ENCODE results near the gene COL6A3.
A peak's percentile ranks its signal among the peaks of the same experiment; 100 is the strongest.

The COL6A3 gene

GRCh38 chr2:237298151-237299118 lies 115.5 kb downstream of the COL6A3 start:
- DNase-seq (ENCODE audit: low read depth in 3 of 3, low spot score in 1 of 3): no peak

DNA sequence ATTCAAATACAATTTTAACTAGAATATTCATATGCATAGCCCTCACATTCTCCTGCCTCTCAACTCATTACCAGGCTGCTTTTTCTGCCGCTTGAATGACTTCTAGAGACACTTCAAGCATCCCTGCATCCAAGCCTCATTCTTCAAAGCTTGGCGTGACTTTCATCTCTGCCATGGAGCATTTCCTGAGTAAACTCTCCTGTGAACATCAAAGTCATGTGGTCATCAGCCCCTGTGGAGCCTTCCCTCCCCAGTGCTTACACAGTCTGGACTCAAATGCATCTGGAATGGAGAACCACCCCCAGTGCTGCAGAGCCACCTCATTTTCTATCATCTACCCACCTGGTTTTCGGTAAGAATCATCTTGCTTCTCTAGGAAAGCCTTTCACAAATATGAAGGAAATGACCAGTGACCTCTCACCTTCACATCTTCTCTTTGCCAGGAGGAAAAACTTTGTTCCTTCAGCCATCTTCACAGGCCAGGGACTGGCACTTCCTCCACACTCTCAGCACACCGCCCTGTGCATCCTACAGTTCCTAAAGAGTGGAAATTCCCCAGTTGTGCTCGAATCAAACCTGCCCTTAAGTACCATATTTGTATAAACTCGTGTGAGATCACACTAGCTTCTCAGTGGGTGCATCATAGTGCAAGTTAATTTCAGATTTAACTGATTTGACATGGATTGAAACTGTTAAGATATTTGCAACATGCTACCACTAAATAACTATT lies 116.4 kb downstream of the COL6A3 start:
- DNase-seq (ENCODE audit: low read depth in 3 of 3, low spot score in 1 of 3): no peak

GRCh38 chr2:237296756-237297155 lies 117.2 kb downstream of the COL6A3 start:
- DNase-seq (ENCODE audit: low read depth in 3 of 3, low spot score in 1 of 3): no peak

DNA sequence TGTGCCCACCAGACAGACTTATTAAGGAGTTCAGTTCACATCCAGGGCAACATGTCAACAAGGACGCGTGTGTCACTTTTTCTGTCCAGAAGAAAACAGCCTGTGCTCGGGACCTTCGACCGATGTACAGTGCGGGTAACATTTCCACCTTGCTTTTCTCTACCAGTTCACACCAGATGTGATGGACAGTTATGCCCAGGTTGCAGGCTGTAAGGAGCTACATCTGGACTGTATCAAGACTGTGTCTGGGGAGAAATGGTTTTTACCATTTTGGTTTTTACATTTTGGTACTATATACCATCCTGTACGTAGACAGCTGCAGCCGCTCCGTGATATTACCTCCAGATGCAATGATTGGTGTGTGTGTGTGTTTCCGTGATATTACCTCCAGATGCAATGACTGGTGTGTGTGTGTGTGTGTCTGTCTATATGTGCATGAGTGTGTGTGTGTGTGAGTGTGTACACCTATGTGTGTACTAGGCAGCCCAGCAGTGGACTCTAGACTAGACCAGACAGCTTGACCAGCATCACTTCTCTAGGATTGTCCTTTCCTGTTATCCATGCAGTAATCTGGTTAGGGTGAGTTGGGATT lies 118.0 kb downstream of the COL6A3 start:
- no peak for DNase-seq (ENCODE audit: low read depth in 3 of 3, low spot score in 1 of 3)

- no peak for DNase-seq (ENCODE audit: low read depth in 3 of 3, low spot score in 1 of 3)
Observed at GRCh38 chr2:237294460-237294859, 119.5 kb downstream of the COL6A3 start.

- DNase-seq (ENCODE audit: low read depth in 3 of 3, low spot score in 1 of 3): no peak
Observed at GRCh38 chr2:237293978-237294377, 120.0 kb downstream of the COL6A3 start.

- DNase-seq (ENCODE audit: low read depth in 3 of 3, low spot score in 1 of 3): peak in 1 of 3 donors; percentile 4
Observed at GRCh38 chr2:237291138-237291792, 122.7 kb downstream of the COL6A3 start.

DNA sequence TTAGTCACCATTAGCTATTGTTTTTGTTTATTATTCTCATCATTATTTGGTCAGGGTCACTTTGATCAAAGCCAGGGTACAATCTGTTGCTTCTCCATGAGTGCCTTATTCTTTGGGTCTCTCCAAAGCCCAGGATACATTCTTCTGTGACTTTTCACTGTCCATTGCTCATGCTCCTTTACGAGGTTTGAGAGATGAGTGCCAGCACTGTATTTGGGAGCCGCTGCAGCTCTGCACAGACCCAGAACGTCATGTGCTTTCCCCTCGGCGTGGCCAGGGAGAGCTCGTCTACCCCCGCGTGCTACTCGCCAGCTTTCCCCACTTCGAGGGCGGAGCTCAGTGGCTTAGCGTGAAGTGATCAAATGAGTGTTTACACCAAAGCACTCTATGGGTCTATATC lies 123.7 kb downstream of the COL6A3 start:
- DNase-seq (ENCODE audit: low read depth in 3 of 3, low spot score in 1 of 3): no peak

DNA sequence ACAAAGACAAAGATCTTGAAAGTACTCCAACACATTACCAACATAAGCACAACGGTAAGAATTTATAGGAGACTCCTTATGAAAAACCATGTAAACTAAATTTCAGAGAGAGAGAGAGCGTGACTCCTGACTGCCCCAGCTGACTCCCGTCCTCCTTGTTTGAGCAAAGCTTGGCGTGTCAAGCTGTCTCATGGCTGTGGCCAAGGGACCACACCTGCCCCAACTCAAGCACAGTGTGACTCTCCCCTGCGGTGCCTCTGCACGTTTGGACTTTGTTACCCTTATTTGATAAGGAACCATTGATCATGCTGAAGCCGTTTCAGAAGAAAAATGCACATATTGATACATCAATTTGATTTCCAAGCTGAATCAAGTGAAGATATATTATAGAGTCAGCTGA lies 124.8 kb downstream of the COL6A3 start:
- DNase-seq (ENCODE audit: low read depth in 3 of 3, low spot score in 1 of 3): no peak

GRCh38 chr2:237287872-237288271 lies 126.1 kb downstream of the COL6A3 start:
- DNase-seq (ENCODE audit: low read depth in 3 of 3, low spot score in 1 of 3): no peak

DNA sequence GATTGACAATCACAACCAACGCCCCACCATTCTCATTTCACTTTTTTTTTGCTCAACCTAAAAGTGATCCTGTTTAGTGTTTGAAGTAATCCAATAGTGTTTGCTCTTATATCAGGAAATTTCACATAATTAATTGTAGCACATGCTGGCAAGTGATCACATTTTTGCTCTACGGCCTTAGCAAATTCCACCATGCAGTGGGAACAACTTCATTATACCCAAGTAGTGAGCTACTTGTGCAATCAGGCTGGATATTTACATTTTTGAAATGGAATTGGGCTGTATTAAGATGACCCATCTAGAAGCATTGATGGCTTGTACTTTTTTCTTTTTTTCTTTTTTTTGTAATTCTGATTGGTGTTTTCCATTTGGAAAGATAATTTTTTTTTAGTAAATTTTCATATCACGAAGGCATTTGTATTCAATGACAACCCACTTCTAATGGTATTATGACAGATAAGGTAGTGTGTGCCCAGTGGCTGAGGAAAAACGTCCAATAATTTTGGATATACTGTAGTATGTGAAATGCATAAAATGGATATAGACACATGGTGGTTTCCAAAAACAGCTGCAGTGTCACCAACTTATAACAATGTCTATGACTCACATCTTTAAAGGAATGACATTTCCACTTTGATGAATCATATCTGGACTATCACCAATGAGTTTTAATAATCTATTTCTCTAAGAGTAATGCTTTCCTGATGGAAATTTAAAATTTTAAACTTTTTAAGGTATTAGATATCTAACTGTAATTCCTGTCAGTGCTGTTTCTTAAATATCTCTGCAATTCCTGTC lies 130.6 kb downstream of the COL6A3 start:
- no peak for DNase-seq (ENCODE audit: low read depth in 3 of 3, low spot score in 1 of 3)

GRCh38 chr2:237282568-237283128 lies 131.3 kb downstream of the COL6A3 start:
- no peak for DNase-seq (ENCODE audit: low read depth in 3 of 3, low spot score in 1 of 3)

GRCh38 chr2:237281836-237282306 lies 132.1 kb downstream of the COL6A3 start:
- no peak for DNase-seq (ENCODE audit: low read depth in 3 of 3, low spot score in 1 of 3)

DNA sequence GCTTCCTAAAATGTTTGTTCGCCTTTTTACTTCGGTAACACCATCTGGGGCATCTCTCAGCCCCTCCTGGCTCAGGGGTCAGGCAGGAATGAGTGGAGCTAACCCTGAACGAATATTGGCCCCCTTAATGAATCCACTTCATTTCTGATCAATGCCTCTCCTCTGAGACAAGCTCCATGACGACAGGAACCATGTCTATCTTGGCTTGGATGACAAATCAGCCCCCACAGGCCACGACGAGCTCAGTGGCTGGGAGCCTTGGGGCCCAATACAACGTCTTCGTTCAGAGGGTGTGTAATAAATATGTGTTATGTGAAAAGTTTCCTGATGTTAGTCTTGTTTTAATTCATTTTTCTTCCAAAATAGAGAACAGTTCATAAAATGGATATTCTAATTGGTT lies 133.0 kb downstream of the COL6A3 start:
- DNase-seq (ENCODE audit: low read depth in 3 of 3, low spot score in 1 of 3): no peak

DNA sequence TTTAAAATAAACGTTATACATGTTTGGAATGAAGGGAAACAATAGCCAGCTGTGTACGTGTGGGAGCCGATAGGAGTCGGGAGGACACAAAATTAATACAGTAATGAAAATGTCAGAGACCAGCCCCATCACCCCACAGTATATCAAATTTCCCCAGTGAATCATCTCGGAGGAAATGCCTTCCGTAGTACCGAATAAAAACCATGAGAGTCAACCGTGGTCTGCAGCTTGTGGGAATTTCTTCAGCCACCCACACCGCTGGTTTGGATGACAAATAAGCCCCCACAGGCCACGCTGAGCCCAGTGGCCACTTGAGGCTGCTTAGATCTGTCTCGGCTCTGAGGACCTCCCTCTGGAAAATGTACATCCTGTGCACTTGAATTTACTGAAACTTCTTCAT lies 133.7 kb downstream of the COL6A3 start:
- DNase-seq (ENCODE audit: low read depth in 3 of 3, low spot score in 1 of 3): no peak

GRCh38 chr2:237279012-237279768 lies 134.8 kb downstream of the COL6A3 start:
- no peak for DNase-seq (ENCODE audit: low read depth in 3 of 3, low spot score in 1 of 3)

GRCh38 chr2:237278568-237278967 lies 135.4 kb downstream of the COL6A3 start:
- no peak for DNase-seq (ENCODE audit: low read depth in 3 of 3, low spot score in 1 of 3)

GRCh38 chr2:237276716-237277490 lies 137.1 kb downstream of the COL6A3 start:
- DNase-seq (ENCODE audit: low read depth in 3 of 3, low spot score in 1 of 3): no peak
